T-helper 22 cell (primary cell): Measurements from ENCODE around the gene XPC.
"Not testable (repeated sequence)": the region's sequence is repeated elsewhere in the genome, so short reads cannot be mapped to it uniquely, and the experiment has no call there.

Experiments used
- DNase-seq: peaks from one replicate; pipeline ENCODE4 v3.0.0-alpha.2; 2020; ENCODE audit warnings: low read depth

The XPC gene

GRCh38 chr3:14133188-14133800, 45.1 kb downstream of the XPC start:
- no peak for DNase-seq

GRCh38 chr3:14132689-14133088, 45.7 kb downstream of the XPC start:
- no peak for DNase-seq

- no peak for DNase-seq
Measured at GRCh38 chr3:14132120-14132519, 46.3 kb downstream of the XPC start.

GRCh38 chr3:14131134-14131533, 47.3 kb downstream of the XPC start:
- DNase-seq = no peak

- DNase-seq = no peak
Measured at GRCh38 chr3:14130707-14131106, 47.7 kb downstream of the XPC start.

GRCh38 chr3:14130230-14130629, 48.2 kb downstream of the XPC start:
- no peak for DNase-seq

- DNase-seq = no peak
Measured at GRCh38 chr3:14129296-14129695, 49.1 kb downstream of the XPC start.

GRCh38 chr3:14128724-14129123, 49.7 kb downstream of the XPC start:
- DNase-seq = no peak

- no peak for DNase-seq
Measured at GRCh38 chr3:14127516-14128161, 50.8 kb downstream of the XPC start.

GRCh38 chr3:14126887-14127505, 51.4 kb downstream of the XPC start:
- DNase-seq = no peak

GRCh38 chr3:14126017-14126886, 52.1 kb downstream of the XPC start:
- no peak for DNase-seq

- DNase-seq = peak; percentile 46
Measured at GRCh38 chr3:14125193-14126016, 53.0 kb downstream of the XPC start.

GRCh38 chr3:14124615-14125192, 53.7 kb downstream of the XPC start, which contains the start of the genes CHCHD4 and TMEM43:
Gene CHCHD4 (minus strand): TSS chr3:14124870. CDS start chr3:14124676, 194 bp downstream.
Gene TMEM43 (plus strand): TSS chr3:14125052. CDS start chr3:14125194, 142 bp downstream.
- peak; percentile 99 for DNase-seq

GRCh38 chr3:14124223-14124614, 54.2 kb downstream of the XPC start:
- peak; percentile 35 for DNase-seq

GRCh38 chr3:14123308-14124222, 54.8 kb downstream of the XPC start:
- no peak for DNase-seq

- DNase-seq = no peak
Measured at GRCh38 chr3:14122301-14122700, 56.1 kb downstream of the XPC start.

GRCh38 chr3:14121859-14122258, 56.5 kb downstream of the XPC start:
- DNase-seq = no peak

- DNase-seq = not testable (repeated sequence)
Measured at GRCh38 chr3:14120921-14121448, 57.4 kb downstream of the XPC start.

GRCh38 chr3:14120111-14120920, 58.1 kb downstream of the XPC start:
- DNase-seq = no peak
